Astrocyte (in vitro differentiated cells and primary cell): ENCODE data around the gene DNAAF2. TPM values are rescaled to one million over a fixed set of nuclear protein-coding genes. Genes with fewer than 3 reads are reported as not detected.
A peak's percentile ranks its signal among the peaks of the same experiment; 100 is the strongest.

Source experiments
- DNase-seq: peaks from one replicate; pipeline ENCODE4 v3.0.0-alpha.2; 2010; ENCODE audit warnings: low read depth
- FAIRE-seq: peaks from 2 replicates; lab custom pipeline; 2011; peaks lifted over from hg19 to GRCh38; lab: Jason Lieb, UNC
- H2AFZ ChIP-seq: 2 replicates; pipeline ENCODE4 v1.6.0; 2012; ENCODE audit warnings: low read depth, low read length, inconsistent platforms
- H3K27ac ChIP-seq: 2 replicates; pipeline ENCODE4 v1.5.1; 2011; ENCODE audit warnings: low read depth, low read length, inconsistent platforms
- H3K27me3 ChIP-seq: 2 replicates; pipeline ENCODE4 v1.6.0; 2011; ENCODE audit warnings: low read length, inconsistent platforms; ENCODE audit not compliant: insufficient read depth
- H3K36me3 ChIP-seq: 2 replicates; pipeline ENCODE4 v1.5.1; 2011; ENCODE audit warnings: low read length, inconsistent platforms; ENCODE audit not compliant: insufficient read depth
- H3K4me1 ChIP-seq: 2 replicates; pipeline ENCODE4 v1.5.1; 2011; ENCODE audit warnings: low read length, inconsistent platforms; ENCODE audit not compliant: insufficient read depth
- H3K4me2 ChIP-seq: 2 replicates; pipeline ENCODE4 v1.6.0; 2012; ENCODE audit warnings: low read length, inconsistent platforms
- H3K4me3 ChIP-seq: 2 replicates; pipeline ENCODE4 v1.5.1; 2011; ENCODE audit warnings: low read depth, mild to moderate bottlenecking, low read length, inconsistent platforms; ENCODE audit not compliant: insufficient read depth
- H3K79me2 ChIP-seq: 2 replicates; pipeline ENCODE4 v1.6.0; 2012; ENCODE audit warnings: mild to moderate bottlenecking, low read length, inconsistent platforms; ENCODE audit not compliant: insufficient read depth
- H3K9ac ChIP-seq: 2 replicates; pipeline ENCODE4 v1.6.0; 2012; ENCODE audit warnings: mild to moderate bottlenecking, low read length, inconsistent platforms
- H3K9me3 ChIP-seq: 2 replicates; pipeline ENCODE4 v1.5.1; 2012; ENCODE audit warnings: low read depth, mild to moderate bottlenecking, low read length, inconsistent platforms; ENCODE audit not compliant: insufficient read depth
- H4K20me1 ChIP-seq: 2 replicates; pipeline ENCODE4 v1.6.0; 2012; ENCODE audit warnings: low read length, inconsistent platforms; ENCODE audit not compliant: insufficient read depth
- H3K27ac Mint-ChIP-seq: one replicate; pipeline ENCODE4 v1.8.0; 2021; ENCODE audit warnings: mild to moderate bottlenecking, mixed read lengths; ENCODE audit not compliant: unreplicated experiment
- H3K27me3 Mint-ChIP-seq: one replicate; pipeline ENCODE4 v1.8.0; 2021; ENCODE audit warnings: low read depth, mixed read lengths; ENCODE audit not compliant: unreplicated experiment
- H3K36me3 Mint-ChIP-seq: one replicate; pipeline ENCODE4 v1.8.0; 2021; ENCODE audit warnings: low read depth, mixed read lengths; ENCODE audit not compliant: unreplicated experiment
- H3K4me1 Mint-ChIP-seq: one replicate; pipeline ENCODE4 v1.8.0; 2021; ENCODE audit warnings: low read depth, mixed read lengths; ENCODE audit not compliant: unreplicated experiment
- H3K4me3 Mint-ChIP-seq: one replicate; pipeline ENCODE4 v1.8.0; 2021; ENCODE audit warnings: mild to moderate bottlenecking, moderate library complexity, mixed read lengths; ENCODE audit not compliant: unreplicated experiment
- H3K9me3 Mint-ChIP-seq: one replicate; pipeline ENCODE4 v1.8.0; 2021; ENCODE audit warnings: mild to moderate bottlenecking, mixed read lengths; ENCODE audit not compliant: unreplicated experiment
- CTCF ChIP-seq: IDR thresholded peaks from 2 replicates; pipeline ENCODE4 v1.5.1; 2011; ENCODE audit warnings: low read depth, mild to moderate bottlenecking, inconsistent platforms, low read length, moderate library complexity; ENCODE audit not compliant: insufficient read depth
- EZH2 ChIP-seq: IDR thresholded peaks from 2 replicates; pipeline ENCODE4 v1.6.1; 2012; ENCODE audit warnings: mild to moderate bottlenecking, low read length, inconsistent platforms; ENCODE audit not compliant: insufficient read depth
- total RNA-seq: library from RNA; stranded (reverse); gene quantifications from 2 replicates; pipeline ENCODE4 v1.2.1, GENCODE V29; 2021

The DNAAF2 gene
- total RNA-seq, 1 donor from 2014 or later = 10.7 TPM

GRCh38 chr14:49653508-49653907, 18.5 kb upstream of the DNAAF2 start:
- Histone ChIP-seq H2AFZ (no peak overlapping the region), H3K4me2 (no peak overlapping the region), H3K36me3 (no peaks in the 10 kb centered on the region), H3K27me3 (no peaks in the 10 kb centered on the region), H3K9ac (no peak overlapping the region), H3K4me1 (no peaks in the 10 kb centered on the region), H4K20me1 (no peaks in the 10 kb centered on the region), H3K4me3 (no peak overlapping the region), H3K9me3 (no peaks in the 10 kb centered on the region), H3K79me2 (no peaks in the 10 kb centered on the region), H3K27ac (no peak overlapping the region)
- H3K9me3 Mint-ChIP-seq = no peaks in the 10 kb centered on the region
- no peak overlapping the region for H3K4me3 Mint-ChIP-seq
- no peak overlapping the region for H3K27ac Mint-ChIP-seq
- no peaks in the 10 kb centered on the region for H3K4me1 Mint-ChIP-seq
- DNase-seq (no peak), FAIRE-seq (no peak)
- H3K36me3 Mint-ChIP-seq = no peaks in the 10 kb centered on the region
- TF ChIP-seq EZH2 = no peak
- TF ChIP-seq CTCF = no peak
- no peaks in the 10 kb centered on the region for H3K27me3 Mint-ChIP-seq

GRCh38 chr14:49642163-49642562, 7.1 kb upstream of the DNAAF2 start:
- Histone ChIP-seq H3K36me3 (peaks cover 12% of the 10 kb centered on the region), H3K4me3 (no peak overlapping the region), H3K9me3 (no peaks in the 10 kb centered on the region), H3K4me2 (peak overlapping the region; percentile 11), H4K20me1 (peaks cover 50% of the 10 kb centered on the region), H3K27ac (no peak overlapping the region), H3K4me1 (peaks cover 7% of the 10 kb centered on the region), H3K79me2 (peaks cover 36% of the 10 kb centered on the region), H2AFZ (no peak overlapping the region), H3K9ac (no peak overlapping the region), H3K27me3 (no peaks in the 10 kb centered on the region)
- no peaks in the 10 kb centered on the region for H3K9me3 Mint-ChIP-seq
- DNase-seq (no peak), FAIRE-seq (no peak)
- no peaks in the 10 kb centered on the region for H3K27me3 Mint-ChIP-seq
- peaks cover 10% of the 10 kb centered on the region for H3K36me3 Mint-ChIP-seq
- H3K4me1 Mint-ChIP-seq = peaks cover 17% of the 10 kb centered on the region
- no peak for TF ChIP-seq EZH2
- no peak for TF ChIP-seq CTCF
- no peak overlapping the region for H3K4me3 Mint-ChIP-seq
- peak overlapping the region; percentile 2 for H3K27ac Mint-ChIP-seq

GRCh38 chr14:49641697-49642129, 6.7 kb upstream of the DNAAF2 start:
- H3K9me3 ChIP-seq = no peaks in the 10 kb centered on the region
- H3K9ac ChIP-seq = no peak overlapping the region
- Mint-ChIP-seq H3K4me3 (no peak overlapping the region), H3K27ac (peak overlapping the region; percentile 2), H3K9me3 (no peaks in the 10 kb centered on the region), H3K36me3 (peaks cover 10% of the 10 kb centered on the region), H3K4me1 (peaks cover 22% of the 10 kb centered on the region), H3K27me3 (no peaks in the 10 kb centered on the region)
- peaks cover 54% of the 10 kb centered on the region for H4K20me1 ChIP-seq
- DNase-seq (peak; percentile 49), FAIRE-seq (no peak)
- H3K4me2 ChIP-seq = peak overlapping the region; percentile 11
- peaks cover 40% of the 10 kb centered on the region for H3K79me2 ChIP-seq
- H3K27ac ChIP-seq = no peak overlapping the region
- H2AFZ ChIP-seq = no peak overlapping the region
- TF ChIP-seq EZH2 (no peak), CTCF (no peak)
- H3K27me3 ChIP-seq = no peaks in the 10 kb centered on the region
- peaks cover 12% of the 10 kb centered on the region for H3K36me3 ChIP-seq
- peaks cover 7% of the 10 kb centered on the region for H3K4me1 ChIP-seq
- H3K4me3 ChIP-seq = no peak overlapping the region
